H1 (cell line): ENCODE measurements around the gene WNT1. TPM values are rescaled to one million over a fixed set of nuclear protein-coding genes. Genes with fewer than 3 reads are reported as not detected.

Source experiments
- ASH2L ChIP-seq: fragments of 200-600, 300-600 bp; sonication (generic); IDR thresholded peaks from one replicate; pipeline ENCODE4 v1.7.1; 2017; ENCODE audit warnings: low read length
- BACH1 ChIP-seq: IDR thresholded peaks from 2 replicates; pipeline ENCODE4 v1.6.1; 2012; ENCODE audit warnings: low read length, improper control_type of control experiment
- polyA plus RNA-seq, 7 experiments: library from polyadenylated mRNA; depleted of rRNA in 3 of 7; stranded (reverse) in 5 of 7; unstranded in 2 of 7; fragments of >200 nt in 5 of 7; fragments of 200-250 nt in 2 of 7; gene quantifications; 1 replicate in 5 of 7; 2 replicates in 1 of 7; 4 replicates in 1 of 7; pipeline versions ENCODE4 v1.2.1 to v1.2.3, GENCODE V29; 2011 to 2013; ENCODE audit warnings: missing spikeins in 2 of 7, mixed read lengths in 2 of 7
- total RNA-seq: library from RNA; stranded (reverse); fragmentation: NEBNext Ultra II Directional; extraction: Animal tissue kit (Norgen Biotek cat#: 25700); gene quantifications from 2 replicates; pipeline ENCODE4 v1.2.1, GENCODE V29; 2021
- TF ChIP-seq, protein P1 (sequence below): fragments of 300-600 bp; sonication (generic); IDR thresholded peaks from 2 replicates; pipeline ENCODE4 v1.7.1; 2012; ENCODE audit warnings: low read length, moderate library complexity, mild to moderate bottlenecking, inconsistent platforms; ENCODE audit not compliant: insufficient replicate concordance

The WNT1 gene
- total and polyA plus RNA-seq, 2 of the 8 experiments (the other 6 are each of a cell fraction or from before 2014, with no cell fraction given) = not detected

DNA sequence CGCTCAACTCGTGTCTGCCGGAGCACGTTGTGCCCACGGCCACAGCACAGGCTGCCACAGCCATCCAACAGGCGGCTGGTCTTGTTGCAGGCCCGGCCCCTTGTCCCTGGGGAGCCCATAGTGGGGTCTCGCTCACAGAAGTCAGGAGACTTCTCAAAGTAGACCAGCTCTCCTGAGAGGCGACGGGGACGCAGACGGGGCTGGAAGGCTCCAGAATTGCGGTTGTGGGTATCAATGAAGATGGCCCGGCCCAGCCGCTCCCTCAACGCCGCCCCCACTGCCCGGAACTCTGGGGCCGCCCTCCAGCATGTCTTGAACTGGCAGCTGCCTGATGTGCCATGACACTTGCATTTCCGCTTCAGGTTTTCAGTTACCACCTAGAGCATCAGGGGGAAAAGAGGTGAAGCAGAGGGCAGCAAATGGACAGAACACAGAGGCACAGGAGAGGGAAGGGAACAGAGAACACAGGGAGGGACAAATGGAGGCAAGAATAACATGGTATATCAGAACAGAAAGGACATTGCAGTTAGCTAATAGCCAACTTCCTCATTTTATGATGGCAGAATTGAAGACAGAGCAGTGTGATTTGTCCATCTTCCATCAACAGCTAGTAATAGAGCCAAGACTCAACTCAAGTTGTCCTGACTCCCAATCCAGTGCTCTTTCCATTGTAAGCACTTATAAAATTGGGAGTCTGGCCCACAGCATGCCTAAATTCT, 11.8 kb upstream of the WNT1 start (continued):
- TF ChIP-seq, protein P1, sequence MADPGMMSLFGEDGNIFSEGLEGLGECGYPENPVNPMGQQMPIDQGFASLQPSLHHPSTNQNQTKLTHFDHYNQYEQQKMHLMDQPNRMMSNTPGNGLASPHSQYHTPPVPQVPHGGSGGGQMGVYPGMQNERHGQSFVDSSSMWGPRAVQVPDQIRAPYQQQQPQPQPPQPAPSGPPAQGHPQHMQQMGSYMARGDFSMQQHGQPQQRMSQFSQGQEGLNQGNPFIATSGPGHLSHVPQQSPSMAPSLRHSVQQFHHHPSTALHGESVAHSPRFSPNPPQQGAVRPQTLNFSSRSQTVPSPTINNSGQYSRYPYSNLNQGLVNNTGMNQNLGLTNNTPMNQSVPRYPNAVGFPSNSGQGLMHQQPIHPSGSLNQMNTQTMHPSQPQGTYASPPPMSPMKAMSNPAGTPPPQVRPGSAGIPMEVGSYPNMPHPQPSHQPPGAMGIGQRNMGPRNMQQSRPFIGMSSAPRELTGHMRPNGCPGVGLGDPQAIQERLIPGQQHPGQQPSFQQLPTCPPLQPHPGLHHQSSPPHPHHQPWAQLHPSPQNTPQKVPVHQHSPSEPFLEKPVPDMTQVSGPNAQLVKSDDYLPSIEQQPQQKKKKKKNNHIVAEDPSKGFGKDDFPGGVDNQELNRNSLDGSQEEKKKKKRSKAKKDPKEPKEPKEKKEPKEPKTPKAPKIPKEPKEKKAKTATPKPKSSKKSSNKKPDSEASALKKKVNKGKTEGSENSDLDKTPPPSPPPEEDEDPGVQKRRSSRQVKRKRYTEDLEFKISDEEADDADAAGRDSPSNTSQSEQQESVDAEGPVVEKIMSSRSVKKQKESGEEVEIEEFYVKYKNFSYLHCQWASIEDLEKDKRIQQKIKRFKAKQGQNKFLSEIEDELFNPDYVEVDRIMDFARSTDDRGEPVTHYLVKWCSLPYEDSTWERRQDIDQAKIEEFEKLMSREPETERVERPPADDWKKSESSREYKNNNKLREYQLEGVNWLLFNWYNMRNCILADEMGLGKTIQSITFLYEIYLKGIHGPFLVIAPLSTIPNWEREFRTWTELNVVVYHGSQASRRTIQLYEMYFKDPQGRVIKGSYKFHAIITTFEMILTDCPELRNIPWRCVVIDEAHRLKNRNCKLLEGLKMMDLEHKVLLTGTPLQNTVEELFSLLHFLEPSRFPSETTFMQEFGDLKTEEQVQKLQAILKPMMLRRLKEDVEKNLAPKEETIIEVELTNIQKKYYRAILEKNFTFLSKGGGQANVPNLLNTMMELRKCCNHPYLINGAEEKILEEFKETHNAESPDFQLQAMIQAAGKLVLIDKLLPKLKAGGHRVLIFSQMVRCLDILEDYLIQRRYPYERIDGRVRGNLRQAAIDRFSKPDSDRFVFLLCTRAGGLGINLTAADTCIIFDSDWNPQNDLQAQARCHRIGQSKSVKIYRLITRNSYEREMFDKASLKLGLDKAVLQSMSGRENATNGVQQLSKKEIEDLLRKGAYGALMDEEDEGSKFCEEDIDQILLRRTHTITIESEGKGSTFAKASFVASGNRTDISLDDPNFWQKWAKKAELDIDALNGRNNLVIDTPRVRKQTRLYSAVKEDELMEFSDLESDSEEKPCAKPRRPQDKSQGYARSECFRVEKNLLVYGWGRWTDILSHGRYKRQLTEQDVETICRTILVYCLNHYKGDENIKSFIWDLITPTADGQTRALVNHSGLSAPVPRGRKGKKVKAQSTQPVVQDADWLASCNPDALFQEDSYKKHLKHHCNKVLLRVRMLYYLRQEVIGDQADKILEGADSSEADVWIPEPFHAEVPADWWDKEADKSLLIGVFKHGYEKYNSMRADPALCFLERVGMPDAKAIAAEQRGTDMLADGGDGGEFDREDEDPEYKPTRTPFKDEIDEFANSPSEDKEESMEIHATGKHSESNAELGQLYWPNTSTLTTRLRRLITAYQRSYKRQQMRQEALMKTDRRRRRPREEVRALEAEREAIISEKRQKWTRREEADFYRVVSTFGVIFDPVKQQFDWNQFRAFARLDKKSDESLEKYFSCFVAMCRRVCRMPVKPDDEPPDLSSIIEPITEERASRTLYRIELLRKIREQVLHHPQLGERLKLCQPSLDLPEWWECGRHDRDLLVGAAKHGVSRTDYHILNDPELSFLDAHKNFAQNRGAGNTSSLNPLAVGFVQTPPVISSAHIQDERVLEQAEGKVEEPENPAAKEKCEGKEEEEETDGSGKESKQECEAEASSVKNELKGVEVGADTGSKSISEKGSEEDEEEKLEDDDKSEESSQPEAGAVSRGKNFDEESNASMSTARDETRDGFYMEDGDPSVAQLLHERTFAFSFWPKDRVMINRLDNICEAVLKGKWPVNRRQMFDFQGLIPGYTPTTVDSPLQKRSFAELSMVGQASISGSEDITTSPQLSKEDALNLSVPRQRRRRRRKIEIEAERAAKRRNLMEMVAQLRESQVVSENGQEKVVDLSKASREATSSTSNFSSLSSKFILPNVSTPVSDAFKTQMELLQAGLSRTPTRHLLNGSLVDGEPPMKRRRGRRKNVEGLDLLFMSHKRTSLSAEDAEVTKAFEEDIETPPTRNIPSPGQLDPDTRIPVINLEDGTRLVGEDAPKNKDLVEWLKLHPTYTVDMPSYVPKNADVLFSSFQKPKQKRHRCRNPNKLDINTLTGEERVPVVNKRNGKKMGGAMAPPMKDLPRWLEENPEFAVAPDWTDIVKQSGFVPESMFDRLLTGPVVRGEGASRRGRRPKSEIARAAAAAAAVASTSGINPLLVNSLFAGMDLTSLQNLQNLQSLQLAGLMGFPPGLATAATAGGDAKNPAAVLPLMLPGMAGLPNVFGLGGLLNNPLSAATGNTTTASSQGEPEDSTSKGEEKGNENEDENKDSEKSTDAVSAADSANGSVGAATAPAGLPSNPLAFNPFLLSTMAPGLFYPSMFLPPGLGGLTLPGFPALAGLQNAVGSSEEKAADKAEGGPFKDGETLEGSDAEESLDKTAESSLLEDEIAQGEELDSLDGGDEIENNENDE = no peak
- TF ChIP-seq ASH2L (no peak), BACH1 (no peak)
